ENCODE measurements around the gene CYP4F11.
"Not testable (repeated sequence)": the region's sequence is repeated elsewhere in the genome, so short reads cannot be mapped to it uniquely, and the experiment has no call there.

The CYP4F11 gene

DNA sequence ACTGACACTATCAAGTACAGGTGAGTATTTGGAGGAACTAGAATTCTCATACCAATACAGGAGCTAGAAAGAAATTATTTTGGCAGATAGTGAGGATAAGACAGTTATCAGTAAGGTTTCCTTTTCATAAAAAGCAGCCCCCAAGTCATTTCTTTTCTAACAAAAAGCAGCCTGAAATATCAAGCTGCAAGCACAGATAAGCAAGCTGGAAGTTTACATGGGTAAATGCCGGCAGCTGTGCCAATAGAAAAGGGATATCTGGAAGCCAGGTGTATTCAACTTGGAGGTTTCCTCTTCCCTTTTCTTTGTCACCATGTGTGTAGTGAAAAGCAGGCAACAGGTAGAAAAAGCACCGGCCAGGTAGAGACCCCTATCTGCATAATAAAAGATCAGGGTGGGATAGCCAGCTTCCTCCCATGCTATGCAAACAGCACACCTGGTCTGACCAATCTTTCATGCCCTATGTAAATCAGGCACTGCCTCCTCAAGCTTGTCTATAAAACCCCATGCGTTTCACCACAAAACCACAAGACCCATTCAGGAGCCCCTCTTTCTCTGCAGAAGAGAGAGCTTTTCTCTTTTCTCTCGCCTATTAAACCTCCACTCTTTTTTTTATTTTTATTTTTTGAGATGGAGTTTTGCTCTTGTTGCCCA is 59.4 kb downstream of the CYP4F11 start:
- DNase-seq (ENCODE audit: low spot score), result no peak

DNA sequence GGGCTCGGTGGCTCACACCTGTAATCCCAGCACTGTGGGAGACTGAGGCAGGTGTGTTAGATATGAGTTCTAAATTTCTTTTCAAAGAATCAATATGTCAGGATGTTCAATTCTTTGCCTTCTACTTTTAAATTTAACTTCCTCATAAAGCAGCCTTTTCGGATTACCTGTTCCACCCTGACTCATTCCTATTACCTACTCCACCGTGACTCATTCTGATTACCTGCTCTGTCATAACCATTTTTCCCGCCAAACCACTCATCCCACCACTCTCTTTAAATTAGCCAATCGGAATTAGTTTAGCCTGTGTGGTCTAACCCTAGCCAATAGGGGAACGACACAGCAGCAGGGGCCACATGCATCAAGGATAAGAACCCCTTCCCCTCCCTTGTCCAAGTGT is 60.6 kb downstream of the CYP4F11 start:
- DNase-seq (ENCODE audit: low spot score), result not testable (repeated sequence)

DNA sequence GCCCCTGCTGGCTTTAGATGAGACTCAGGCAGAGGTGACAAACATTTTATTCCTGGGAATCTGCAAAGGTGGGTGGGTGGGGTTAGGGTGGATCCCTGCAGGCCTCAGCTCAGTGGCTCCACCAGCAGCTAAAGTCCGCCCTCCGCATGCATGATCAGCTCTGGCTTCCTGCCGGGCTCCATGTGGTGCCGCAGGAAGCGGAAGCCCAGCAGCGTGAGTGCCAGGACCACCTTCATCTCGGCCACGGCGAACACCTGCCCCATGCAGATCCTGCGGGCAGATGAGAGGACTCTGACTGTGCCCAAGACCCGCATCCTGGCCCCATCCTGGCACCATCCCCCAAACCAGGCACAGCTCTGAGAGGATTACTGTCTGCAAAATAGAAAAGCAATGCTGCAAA is 62.8 kb downstream of the CYP4F11 start:
- DNase-seq (ENCODE audit: low spot score), result no peak

DNA sequence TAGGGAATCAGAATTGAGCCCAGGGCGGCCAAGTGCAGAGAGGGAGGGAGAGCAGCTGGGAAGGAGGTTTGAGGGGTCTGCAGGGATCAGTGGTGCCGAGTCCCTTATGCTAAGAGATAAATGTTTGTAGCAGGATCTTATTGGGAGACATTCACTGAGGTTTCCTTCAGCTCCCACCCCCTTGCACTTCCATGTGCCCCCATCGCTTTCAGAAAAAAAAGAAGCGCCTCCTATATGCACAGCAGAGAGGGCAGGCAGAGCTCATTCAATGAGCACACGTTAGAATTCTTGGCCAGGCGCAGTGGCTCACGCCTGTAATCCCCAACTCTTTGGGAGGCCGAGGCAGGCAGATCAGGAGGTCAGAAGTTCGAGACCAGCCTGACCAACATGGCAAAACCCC is 64.5 kb downstream of the CYP4F11 start:
- DNase-seq (ENCODE audit: low spot score), result no peak

DNA sequence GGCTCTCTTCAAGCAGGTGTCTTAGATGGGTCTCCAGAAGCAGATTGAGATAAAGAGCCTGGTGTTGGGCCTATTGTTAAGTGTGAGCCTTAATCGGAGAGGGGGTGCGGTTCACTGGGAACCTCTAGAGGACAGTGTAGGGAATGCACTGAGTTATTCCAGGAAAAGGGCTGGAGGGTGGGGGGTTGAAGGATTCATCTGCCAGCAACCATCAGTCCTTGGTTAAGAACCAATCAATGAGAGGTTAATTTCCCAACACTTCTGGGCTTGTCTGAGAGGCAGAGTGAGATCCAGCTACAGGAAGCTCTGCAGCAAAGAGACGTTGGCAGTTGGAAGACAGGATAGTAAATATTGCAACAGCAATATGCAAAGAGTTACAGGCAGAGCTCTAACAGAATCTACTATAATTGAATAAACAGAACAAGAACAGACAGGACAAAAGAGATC is 65.2 kb downstream of the CYP4F11 start:
- DNase-seq (ENCODE audit: low spot score), result peak; percentile 73

DNA sequence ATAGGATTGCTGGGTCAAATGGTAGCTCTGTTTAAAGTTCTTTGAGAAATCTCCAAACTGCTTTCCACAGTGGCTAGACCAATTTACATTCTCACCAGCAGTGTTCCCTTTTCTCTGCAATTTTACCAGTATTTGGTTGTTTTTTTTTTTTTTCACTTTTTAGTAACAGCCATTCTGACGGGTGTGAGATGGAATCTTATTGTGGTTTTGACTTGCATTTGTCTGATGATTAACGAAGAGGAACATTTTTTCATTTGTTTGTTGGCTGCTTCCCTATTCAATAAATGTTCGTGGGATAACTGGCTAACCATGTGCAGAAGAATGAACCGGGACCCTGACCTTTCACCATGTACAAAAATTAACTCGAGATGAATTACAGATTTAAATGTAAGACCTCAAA is 67.7 kb downstream of the CYP4F11 start:
- DNase-seq (ENCODE audit: low spot score), result no peak

DNA sequence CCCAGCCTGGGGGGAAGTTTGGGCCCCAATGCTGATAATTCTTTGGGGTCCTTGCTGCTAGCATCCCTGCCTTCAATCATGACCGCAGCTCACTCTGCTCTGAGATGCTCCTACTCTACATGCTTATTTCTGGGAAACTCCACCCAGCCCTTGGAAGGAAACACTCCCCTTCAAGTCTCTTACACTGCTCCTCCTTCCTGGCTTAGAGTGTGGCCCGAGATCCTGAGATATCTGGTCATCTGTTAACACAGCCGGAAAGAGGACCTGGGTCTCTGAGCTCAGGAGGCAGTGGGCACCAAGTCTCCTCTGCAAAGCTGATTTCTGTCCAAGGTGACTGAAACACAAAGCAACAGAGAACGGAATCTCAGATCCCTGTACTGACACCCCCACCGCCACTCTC is 69.5 kb downstream of the CYP4F11 start:
- DNase-seq (ENCODE audit: low spot score), result no peak

DNA sequence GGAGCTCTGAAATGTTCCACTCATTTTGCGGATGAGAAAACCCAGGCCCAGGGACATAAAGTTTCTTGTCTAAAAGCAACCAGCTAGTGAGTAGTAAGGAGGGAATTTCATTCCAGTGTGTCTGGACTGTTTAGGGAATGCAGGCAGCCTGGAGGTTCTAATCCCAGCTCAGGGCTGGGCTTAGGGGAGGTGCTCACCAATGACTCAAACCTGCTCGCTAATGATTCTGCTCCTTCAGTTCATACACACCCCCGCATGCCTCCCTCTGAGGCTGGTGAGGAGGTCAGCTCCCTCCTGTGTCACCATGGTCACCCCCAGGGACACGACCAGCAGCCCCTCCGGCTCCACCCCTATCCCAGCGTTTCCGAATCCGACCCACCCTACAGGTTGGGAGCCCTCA is 71.1 kb downstream of the CYP4F11 start:
- no peak for DNase-seq (ENCODE audit: low spot score)

DNA sequence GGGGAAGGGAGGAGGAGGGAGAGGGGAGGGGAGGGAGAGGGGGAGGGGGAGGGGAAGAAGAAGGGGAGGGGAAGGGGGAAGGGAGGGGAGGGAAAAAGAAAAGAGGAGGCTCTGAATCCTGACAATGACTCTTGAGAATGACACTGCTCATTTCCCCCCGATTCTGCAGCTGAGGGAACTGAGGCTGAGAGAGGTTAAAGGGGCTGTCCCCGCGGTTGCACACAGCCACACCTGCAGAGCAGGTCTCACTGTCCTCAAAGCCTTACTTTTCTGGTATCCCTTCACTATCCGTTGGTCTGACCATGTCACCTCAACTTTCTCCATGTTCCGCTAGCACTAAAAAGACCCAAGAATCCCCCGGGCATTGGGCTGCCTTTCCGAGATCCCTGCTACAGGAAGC is 71.9 kb downstream of the CYP4F11 start:
- no peak for DNase-seq (ENCODE audit: low spot score)
